PC-9 (cell line): ENCODE measurements around the gene MCTP1. TPM values are rescaled to one million over a fixed set of nuclear protein-coding genes. Genes with fewer than 3 reads are reported as not detected.
A peak's percentile ranks its signal among the peaks of the same experiment; 100 is the strongest.

Experiments used
- BruUV-seq: library from RNA; stranded (reverse); fragments of 400-500 nt; replicated peaks from 2 replicates; lab custom pipeline; 2021; lab: Mats Ljungman, UMichigan
- CTCF ChIA-PET: fragments of 300-600 bp; sonication (Branson Sonifier 250); formaldehyde crosslinking; loops from one replicate; lab custom pipeline; 2022; ENCODE audit warnings: antibody characterized with exemption; lab: Charles Lee
- POLR2A ChIA-PET: fragments of 300-600 bp; sonication (Branson Sonifier 250); formaldehyde crosslinking; loops from one replicate; lab custom pipeline; 2022; ENCODE audit warnings: antibody characterized with exemption; ENCODE audit not compliant: unreplicated experiment; lab: Charles Lee
- DNase-seq, 2 experiments: peaks; one replicate each; pipeline versions ENCODE4 v3.0.0 to v3.0.0-alpha.2; 2015 to 2022; ENCODE audit warnings: mixed read lengths in 1 of 2
- H2AFZ ChIP-seq: fragments of 200-600 bp; sonication (generic); 2 replicates; pipeline ENCODE4 v1.8.1; 2017; ENCODE audit warnings: antibody characterized with exemption
- H3F3A ChIP-seq: fragments of 200-600 bp; sonication (generic); 2 replicates; pipeline ENCODE4 v1.8.1; 2017; ENCODE audit warnings: antibody characterized with exemption, mild to moderate bottlenecking, low read depth; ENCODE audit not compliant: insufficient read depth
- H3K27ac ChIP-seq: fragments of 200-600 bp; sonication (generic); 2 replicates; pipeline ENCODE4 v1.6.1; 2016; ENCODE audit warnings: mixed run types
- H3K27me3 ChIP-seq: fragments of 200-600 bp; sonication (generic); 2 replicates; pipeline ENCODE4 v1.6.1; 2016; ENCODE audit warnings: low read depth, mixed run types; ENCODE audit not compliant: insufficient read depth
- H3K36me3 ChIP-seq: fragments of 200-600 bp; sonication (generic); 2 replicates; pipeline ENCODE4 v1.6.1; 2016; ENCODE audit warnings: low read depth, mixed run types
- H3K4me1 ChIP-seq: fragments of 200-600 bp; sonication (generic); replicated peaks from 2 replicates; pipeline ENCODE4 v1.6.1; 2016; ENCODE audit warnings: mixed run types; ENCODE audit not compliant: insufficient read depth
- H3K4me2 ChIP-seq: fragments of 200-600 bp; sonication (generic); 2 replicates; pipeline ENCODE4 v1.6.1; 2017; ENCODE audit warnings: mixed run types
- H3K4me3 ChIP-seq: fragments of 200-600 bp; sonication (generic); 2 replicates; pipeline ENCODE4 v1.6.1; 2016; ENCODE audit warnings: mixed run types
- H3K79me2 ChIP-seq: fragments of 200-600 bp; sonication (generic); 2 replicates; pipeline ENCODE4 v1.6.1; 2017; ENCODE audit warnings: low read depth, mixed run types
- H3K9me2 ChIP-seq: fragments of 200-600 bp; sonication (generic); 2 replicates; pipeline ENCODE4 v1.8.1; 2017; ENCODE audit warnings: mild to moderate bottlenecking; ENCODE audit not compliant: insufficient read depth
- H3K9me3 ChIP-seq: fragments of 200-600 bp; sonication (generic); 2 replicates; pipeline ENCODE4 v1.8.1; 2016; ENCODE audit warnings: low read depth; ENCODE audit not compliant: insufficient read depth
- H4K20me1 ChIP-seq: fragments of 200-600 bp; sonication (generic); 2 replicates; pipeline ENCODE4 v1.8.1; 2017; ENCODE audit not compliant: insufficient read depth
- EZH2 ChIP-seq: fragments of 200-600 bp; sonication (generic); IDR thresholded peaks from 2 replicates; pipeline ENCODE4 v1.8.0; 2017; ENCODE audit warnings: antibody characterized with exemption, low read depth
- intact Hi-C: fragments of 100-400 bp; cut with micrococcal nuclease; formaldehyde crosslinking; loops from one replicate; pipeline ENCODE4 v1.10.0; 2022; ENCODE audit not compliant: unreplicated experiment
- total RNA-seq: library from RNA; stranded (reverse); gene quantifications from 2 replicates; pipeline ENCODE4 v1.2.3, GENCODE V29; 2021
- TF ChIP-seq, protein P1 (sequence below): fragments of 200-600 bp; sonication (generic); conservative IDR thresholded peaks from 2 replicates; pipeline ENCODE4 v1.6.1; 2017; ENCODE audit warnings: mixed run types, antibody characterized with exemption, mild to moderate bottlenecking, moderate library complexity

MCTP1 gene
- total RNA-seq, 1 experiment from 2014 or later = 3.9 TPM

DNA sequence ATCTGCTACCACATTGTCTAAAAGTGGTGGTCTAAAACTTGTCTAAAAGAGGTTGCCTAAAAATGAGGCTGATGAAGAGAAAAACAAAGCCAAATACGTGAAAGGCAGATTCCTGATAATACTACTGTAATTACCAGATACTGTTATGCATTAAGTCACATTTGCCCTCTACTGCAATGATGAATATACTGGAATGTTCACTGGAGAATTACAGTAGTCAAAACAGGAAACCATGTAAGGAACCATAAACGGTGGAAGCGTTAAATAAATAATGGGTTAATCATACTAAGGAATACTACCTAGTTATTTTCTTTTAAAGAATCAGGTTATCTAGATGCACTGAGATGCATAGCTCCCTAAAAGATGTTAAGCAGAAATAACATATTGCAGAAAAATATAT is 201.3 kb downstream of the MCTP1 start:
- intact Hi-C loops = no loop called here
- peaks cover 4% of the 10 kb centered on the region; the same call in 1 of the 2 replicates for H3K9me3 ChIP-seq
- CTCF ChIA-PET = no interaction called here
- DNase-seq = no peak
- no peaks in the 10 kb centered on the region for H3K36me3 ChIP-seq
- no peak overlapping the region for H3K4me3 ChIP-seq
- H4K20me1 ChIP-seq = no peaks in the 10 kb centered on the region
- no peaks in the 10 kb centered on the region for H3K79me2 ChIP-seq
- POLR2A ChIA-PET = interaction anchor here (0.6 kb wide), 1 partner anchor 15 kb away, joined by 3 read pairs; no protein-coding TSS in a partner anchor
- no peaks in the 10 kb centered on the region for H3K9me2 ChIP-seq
- no peak overlapping the region for H3K27ac ChIP-seq
- no peaks in the 10 kb centered on the region for H3K27me3 ChIP-seq
- no peak overlapping the region for H2AFZ ChIP-seq
- TF ChIP-seq EZH2 = no peak
- TF ChIP-seq, protein P1, sequence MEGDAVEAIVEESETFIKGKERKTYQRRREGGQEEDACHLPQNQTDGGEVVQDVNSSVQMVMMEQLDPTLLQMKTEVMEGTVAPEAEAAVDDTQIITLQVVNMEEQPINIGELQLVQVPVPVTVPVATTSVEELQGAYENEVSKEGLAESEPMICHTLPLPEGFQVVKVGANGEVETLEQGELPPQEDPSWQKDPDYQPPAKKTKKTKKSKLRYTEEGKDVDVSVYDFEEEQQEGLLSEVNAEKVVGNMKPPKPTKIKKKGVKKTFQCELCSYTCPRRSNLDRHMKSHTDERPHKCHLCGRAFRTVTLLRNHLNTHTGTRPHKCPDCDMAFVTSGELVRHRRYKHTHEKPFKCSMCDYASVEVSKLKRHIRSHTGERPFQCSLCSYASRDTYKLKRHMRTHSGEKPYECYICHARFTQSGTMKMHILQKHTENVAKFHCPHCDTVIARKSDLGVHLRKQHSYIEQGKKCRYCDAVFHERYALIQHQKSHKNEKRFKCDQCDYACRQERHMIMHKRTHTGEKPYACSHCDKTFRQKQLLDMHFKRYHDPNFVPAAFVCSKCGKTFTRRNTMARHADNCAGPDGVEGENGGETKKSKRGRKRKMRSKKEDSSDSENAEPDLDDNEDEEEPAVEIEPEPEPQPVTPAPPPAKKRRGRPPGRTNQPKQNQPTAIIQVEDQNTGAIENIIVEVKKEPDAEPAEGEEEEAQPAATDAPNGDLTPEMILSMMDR = no peak
- no TSS peak for BruUV-seq
- peaks cover 11% of the 10 kb centered on the region for H3K4me1 ChIP-seq
- peaks cover 8% of the 10 kb centered on the region; the same call in 1 of the 2 replicates for H3F3A ChIP-seq
- H3K4me2 ChIP-seq = no peak overlapping the region

DNA sequence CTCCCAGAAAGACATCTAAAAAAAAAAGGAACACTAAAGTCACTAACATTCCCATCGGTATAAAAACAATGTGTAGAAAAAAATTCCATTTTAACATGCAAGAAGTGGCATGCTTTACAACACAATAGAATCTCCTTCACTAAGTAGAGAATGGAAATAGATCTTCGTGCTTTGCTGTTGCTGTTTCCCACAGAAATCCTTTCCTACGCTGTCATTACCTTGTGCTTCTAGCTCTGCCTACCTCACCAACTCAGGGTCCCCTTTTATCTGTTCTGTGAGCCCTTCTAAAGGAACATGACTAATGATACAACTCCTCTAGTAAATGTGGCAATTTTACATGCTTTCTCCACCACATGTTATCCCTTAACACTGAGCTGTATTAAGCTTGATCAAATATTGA is 202.9 kb downstream of the MCTP1 start:
- Histone ChIP-seq H4K20me1 (no peaks in the 10 kb centered on the region), H3K4me2 (peak overlapping the region; percentile 79), H3K27me3 (no peaks in the 10 kb centered on the region), H3K4me1 (peaks cover 11% of the 10 kb centered on the region), H3K36me3 (no peaks in the 10 kb centered on the region), H3K9me3 (0 out of 2 replicates have a peak, but pooled peaks cover 4% of the 10 kb centered on the region), H3K79me2 (no peaks in the 10 kb centered on the region), H3K4me3 (peak overlapping the region; percentile 47; the same call in 1 of the 2 replicates), H3K9me2 (no peaks in the 10 kb centered on the region), H2AFZ (peak overlapping the region; percentile 72), H3K27ac (peak overlapping the region; percentile 79), H3F3A (peaks cover 8% of the 10 kb centered on the region; the same call in 1 of the 2 replicates)
- POLR2A ChIA-PET = interaction anchor here (0.7 kb wide), 1 partner anchor 753 kb away, joined by 4 read pairs; no protein-coding TSS in a partner anchor
- CTCF ChIA-PET = no interaction called here
- TF ChIP-seq EZH2 = no peak
- TF ChIP-seq, protein P1 = no peak
- DNase-seq = no peak
- BruUV-seq = no TSS peak
- intact Hi-C loops = no loop called here

DNA sequence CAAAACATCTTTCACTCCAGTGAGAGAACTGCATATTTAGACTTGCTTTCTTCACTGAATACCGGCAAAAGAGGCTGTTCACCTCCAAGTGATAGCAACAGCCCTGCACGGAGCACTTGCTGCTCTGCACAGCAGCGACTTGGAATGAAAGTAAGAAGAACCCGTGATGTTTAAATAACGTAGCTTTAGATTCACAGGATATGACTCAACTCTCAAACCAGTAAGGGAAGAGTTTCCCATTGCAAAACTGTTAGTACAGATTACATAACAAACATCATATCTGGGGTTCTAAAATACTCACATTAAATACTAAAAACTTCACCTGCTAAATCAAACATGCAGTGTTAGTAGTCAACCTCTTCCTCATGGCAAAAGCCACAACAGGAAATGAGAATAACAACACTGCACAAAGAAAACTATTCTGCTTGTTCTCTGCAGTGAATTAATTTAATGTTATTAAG is 203.4 kb downstream of the MCTP1 start:
- Histone ChIP-seq H3K27me3 (no peaks in the 10 kb centered on the region), H3K4me1 (peaks cover 11% of the 10 kb centered on the region), H4K20me1 (no peaks in the 10 kb centered on the region), H3K27ac (peak overlapping the region; percentile 79), H3K36me3 (no peaks in the 10 kb centered on the region), H3K4me2 (peak overlapping the region; percentile 79), H2AFZ (peak overlapping the region; percentile 72), H3K9me3 (0 out of 2 replicates have a peak, but pooled peaks cover 4% of the 10 kb centered on the region), H3K79me2 (no peaks in the 10 kb centered on the region), H3F3A (peaks cover 8% of the 10 kb centered on the region), H3K4me3 (peak overlapping the region; percentile 47), H3K9me2 (no peaks in the 10 kb centered on the region)
- no TSS peak for BruUV-seq
- POLR2A ChIA-PET = interaction anchor here (0.7 kb wide), 1 partner anchor 754 kb away, joined by 4 read pairs; no protein-coding TSS in a partner anchor
- intact Hi-C loops = no loop called here
- no peak for TF ChIP-seq EZH2
- TF ChIP-seq, protein P1 = no peak
- peak; percentile 25 to 69 for DNase-seq
- CTCF ChIA-PET = no interaction called here
